ENCODE results near the gene MTMR10. TPM values are rescaled to one million over a fixed set of nuclear protein-coding genes. Genes with fewer than 3 reads are reported as not detected.
A peak's percentile ranks its signal among the peaks of the same experiment; 100 is the strongest.

Gene MTMR10
- total and polyA plus RNA-seq, 2 experiments from 2014 or later = 8.5 to 10.0 TPM

GRCh38 chr15:30953731-30954378, 37.6 kb downstream of the MTMR10 start:
- DNase-seq (ENCODE audit: low read depth in 1 of 2, low spot score in 1 of 2) = peak in 1 of 2 donors; percentile 80
- Histone ChIP-seq H3K4me1 (ENCODE audit: low read depth) (no peaks in the 10 kb centered on the region), H3K4me3 (no peak overlapping the region), H3K9me3 (ENCODE audit: low read depth) (no peaks in the 10 kb centered on the region), H3K27ac (no peak overlapping the region), H3K36me3 (peaks cover 52% of the 10 kb centered on the region), H3K27me3 (no peaks in the 10 kb centered on the region)
- no peak for TF ChIP-seq CTCF (IDR thresholded peaks at IDR 0.05; ENCODE audit: low read depth, low read length)

GRCh38 chr15:30953183-30953582, 38.2 kb downstream of the MTMR10 start:
- H3K9me3 ChIP-seq (ENCODE audit: low read depth) = no peaks in the 10 kb centered on the region
- H3K27ac ChIP-seq = no peak overlapping the region
- TF ChIP-seq CTCF (IDR thresholded peaks at IDR 0.05; ENCODE audit: low read depth, low read length) = no peak
- H3K4me1 ChIP-seq (ENCODE audit: low read depth) = no peaks in the 10 kb centered on the region
- no peaks in the 10 kb centered on the region for H3K27me3 ChIP-seq
- DNase-seq (ENCODE audit: low read depth in 1 of 2, low spot score in 1 of 2) = no peak
- H3K4me3 ChIP-seq = no peak overlapping the region
- peaks cover 52% of the 10 kb centered on the region for H3K36me3 ChIP-seq

GRCh38 chr15:30943654-30944335, 47.6 kb downstream of the MTMR10 start:
- Histone ChIP-seq H3K4me1 (ENCODE audit: low read depth) (no peaks in the 10 kb centered on the region), H3K36me3 (peaks cover 74% of the 10 kb centered on the region), H3K27me3 (no peaks in the 10 kb centered on the region), H3K9me3 (ENCODE audit: low read depth) (no peaks in the 10 kb centered on the region), H3K27ac (peak overlapping the region; percentile 17), H3K4me3 (no peak overlapping the region)
- DNase-seq (ENCODE audit: low read depth in 1 of 2, low spot score in 1 of 2) = no peak
- TF ChIP-seq CTCF (IDR thresholded peaks at IDR 0.05; ENCODE audit: low read depth, low read length) = no peak

GRCh38 chr15:30941520-30941919, 49.9 kb downstream of the MTMR10 start:
- peaks cover 63% of the 10 kb centered on the region for H3K36me3 ChIP-seq

GRCh38 chr15:30940359-30940758, 51.1 kb downstream of the MTMR10 start:
- H3K4me3 ChIP-seq = no peak overlapping the region
- H3K36me3 ChIP-seq = peaks cover 57% of the 10 kb centered on the region
- no peaks in the 10 kb centered on the region for H3K4me1 ChIP-seq (ENCODE audit: low read depth)
- no peak for TF ChIP-seq CTCF (IDR thresholded peaks at IDR 0.05; ENCODE audit: low read depth, low read length)
- H3K27ac ChIP-seq = peak overlapping the region; percentile 38
- no peaks in the 10 kb centered on the region for H3K9me3 ChIP-seq (ENCODE audit: low read depth)
- no peaks in the 10 kb centered on the region for H3K27me3 ChIP-seq
- no peak for DNase-seq (ENCODE audit: low read depth in 1 of 2, low spot score in 1 of 2)

More at GRCh38 chr15:30941520-30941919, 49.9 kb downstream of the MTMR10 start:
- H3K9me3 ChIP-seq (ENCODE audit: low read depth) = no peaks in the 10 kb centered on the region
- H3K4me1 ChIP-seq (ENCODE audit: low read depth) = no peaks in the 10 kb centered on the region
- DNase-seq (ENCODE audit: low read depth in 1 of 2, low spot score in 1 of 2) = no peak
- no peak overlapping the region for H3K27ac ChIP-seq
- no peak for TF ChIP-seq CTCF (IDR thresholded peaks at IDR 0.05; ENCODE audit: low read depth, low read length)
- H3K27me3 ChIP-seq = no peaks in the 10 kb centered on the region
- H3K4me3 ChIP-seq = no peak overlapping the region
